AG10803 (cell line): ENCODE measurements around the gene SEC22A.

Experiments
- DNase-seq: peaks from one replicate; pipeline ENCODE4 v3.0.0; 2010; ENCODE audit warnings: low read depth
- H3K4me3 ChIP-seq: 2 replicates; pipeline ENCODE4 v1.5.1; 2011; ENCODE audit warnings: mild to moderate bottlenecking, low read length, control low read depth
- CTCF ChIP-seq: conservative IDR thresholded peaks from 2 replicates; pipeline ENCODE4 v1.5.1; 2011; ENCODE audit warnings: mild to moderate bottlenecking, low read length, control low read depth, inconsistent platforms

SEC22A gene

GRCh38 chr3:123272547-123272946 lies 70.8 kb downstream of the SEC22A start:
- peak; percentile 24 for DNase-seq
- TF ChIP-seq CTCF, result no peak
- no peak overlapping the region for H3K4me3 ChIP-seq

GRCh38 chr3:123275691-123276090 lies 73.9 kb downstream of the SEC22A start:
- no peak for TF ChIP-seq CTCF
- no peak for DNase-seq
- no peak overlapping the region for H3K4me3 ChIP-seq

GRCh38 chr3:123276346-123277006 lies 74.7 kb downstream of the SEC22A start:
- TF ChIP-seq CTCF, result no peak
- H3K4me3 ChIP-seq, result no peak overlapping the region
- DNase-seq, result no peak

- DNase-seq, result no peak
- no peak overlapping the region for H3K4me3 ChIP-seq
- TF ChIP-seq CTCF, result no peak
These were observed 75.4 kb downstream of the SEC22A start for GRCh38 chr3:123277106-123277505.

- no peak overlapping the region for H3K4me3 ChIP-seq
- TF ChIP-seq CTCF, result no peak
- DNase-seq, result no peak
These were observed 76.7 kb downstream of the SEC22A start for GRCh38 chr3:123278446-123278845.

- TF ChIP-seq CTCF, result no peak
- no peak overlapping the region for H3K4me3 ChIP-seq
- no peak for DNase-seq
These were observed 77.4 kb downstream of the SEC22A start for GRCh38 chr3:123279121-123279520.

GRCh38 chr3:123281406-123281805 lies 79.7 kb downstream of the SEC22A start:
- DNase-seq, result no peak
- TF ChIP-seq CTCF, result no peak
- no peak overlapping the region for H3K4me3 ChIP-seq
